ENCODE data around the gene KRT26. TPM values are rescaled to one million over a fixed set of nuclear protein-coding genes. Genes with fewer than 3 reads are reported as not detected.

The KRT26 gene
- total RNA-seq, 1 experiment from 2014 or later = not detected

- no peak for DNase-seq
- Histone ChIP-seq H3K9me2 (ENCODE audit: insufficient read depth) (no peaks in the 10 kb centered on the region), H3K4me2 (no peak overlapping the region), H3K36me3 (ENCODE audit: low read depth) (no peaks in the 10 kb centered on the region), H2AFZ (no peak overlapping the region), H3K79me2 (ENCODE audit: low read depth) (no peaks in the 10 kb centered on the region), H4K20me1 (ENCODE audit: insufficient read depth) (no peaks in the 10 kb centered on the region), H3K9me3 (ENCODE audit: insufficient read depth, low read depth) (peaks cover 36% of the 10 kb centered on the region), H3K27ac (no peak overlapping the region), H3F3A (ENCODE audit: insufficient read depth, low read depth) (no peaks in the 10 kb centered on the region), H3K27me3 (ENCODE audit: insufficient read depth, low read depth) (no peaks in the 10 kb centered on the region), H3K4me1 (replicated peaks; ENCODE audit: insufficient read depth) (no peaks in the 10 kb centered on the region), H3K4me3 (no peak overlapping the region)
- ChIA-PET CTCF (no interaction called here), POLR2A (ENCODE audit: unreplicated experiment) (no interaction called here)
- intact Hi-C loops (cut with micrococcal nuclease; ENCODE audit: unreplicated experiment) = no loop called here
- BruUV-seq (replicated peaks) = no TSS peak
- no peak for TF ChIP-seq CTCF (conservative IDR thresholded peaks at IDR 0.05)
- no peak for TF ChIP-seq EZH2 (IDR thresholded peaks at IDR 0.05; ENCODE audit: low read depth)
Measured at GRCh38 chr17:40763752-40764151, 8.2 kb downstream of the KRT26 start.

GRCh38 chr17:40760105-40761016 lies 11.6 kb downstream of the KRT26 start:
- intact Hi-C loops (cut with micrococcal nuclease; ENCODE audit: unreplicated experiment) = no loop called here
- Histone ChIP-seq H3K27me3 (ENCODE audit: insufficient read depth, low read depth) (no peaks in the 10 kb centered on the region), H3K4me2 (no peak overlapping the region), H4K20me1 (ENCODE audit: insufficient read depth) (no peaks in the 10 kb centered on the region), H3K9me2 (ENCODE audit: insufficient read depth) (no peaks in the 10 kb centered on the region; the same call in 1 of the 2 replicates), H3F3A (ENCODE audit: insufficient read depth, low read depth) (no peaks in the 10 kb centered on the region), H3K4me3 (no peak overlapping the region), H3K79me2 (ENCODE audit: low read depth) (no peaks in the 10 kb centered on the region), H3K36me3 (ENCODE audit: low read depth) (no peaks in the 10 kb centered on the region), H3K4me1 (replicated peaks; ENCODE audit: insufficient read depth) (no peaks in the 10 kb centered on the region), H2AFZ (no peak overlapping the region), H3K27ac (no peak overlapping the region), H3K9me3 (ENCODE audit: insufficient read depth, low read depth) (peaks cover 36% of the 10 kb centered on the region)
- POLR2A ChIA-PET (ENCODE audit: unreplicated experiment) = interaction anchor here (0.7 kb wide), 1 partner anchor 183 kb away, joined by 14 read pairs; no protein-coding TSS in a partner anchor
- BruUV-seq (replicated peaks) = no TSS peak
- no peak for DNase-seq
- CTCF ChIA-PET = no interaction called here
- TF ChIP-seq EZH2 (IDR thresholded peaks at IDR 0.05; ENCODE audit: low read depth) = no peak
- no peak for TF ChIP-seq CTCF (conservative IDR thresholded peaks at IDR 0.05)

- H3F3A ChIP-seq (ENCODE audit: insufficient read depth, low read depth) = no peaks in the 10 kb centered on the region
- DNase-seq = no peak
- H3K27me3 ChIP-seq (ENCODE audit: insufficient read depth, low read depth) = no peaks in the 10 kb centered on the region
- no peaks in the 10 kb centered on the region for H3K4me1 ChIP-seq (replicated peaks; ENCODE audit: insufficient read depth)
- H3K4me3 ChIP-seq = no peak within 1 kb of the TSS
- H3K36me3 ChIP-seq (ENCODE audit: low read depth) = no peaks in the 10 kb centered on the region
- no TSS peak for BruUV-seq (replicated peaks)
- POLR2A ChIA-PET (ENCODE audit: unreplicated experiment) = interaction anchor here (0.6 kb wide), 1 partner anchor 169 kb away, joined by 3 read pairs; no protein-coding TSS in a partner anchor
- no peaks in the 10 kb centered on the region for H3K79me2 ChIP-seq (ENCODE audit: low read depth)
- no peaks in the 10 kb centered on the region for H4K20me1 ChIP-seq (ENCODE audit: insufficient read depth)
- CTCF ChIA-PET = no interaction called here
- intact Hi-C loops (cut with micrococcal nuclease; ENCODE audit: unreplicated experiment) = no loop called here
- TF ChIP-seq EZH2 (IDR thresholded peaks at IDR 0.05; ENCODE audit: low read depth) (no peak), CTCF (conservative IDR thresholded peaks at IDR 0.05) (no peak)
- H3K27ac ChIP-seq = no peak within 1 kb of the TSS
- H3K4me2 ChIP-seq = no peak within 1 kb of the TSS
- H2AFZ ChIP-seq = no peak within 1 kb of the TSS
- H3K9me2 ChIP-seq (ENCODE audit: insufficient read depth) = no peaks in the 10 kb centered on the region; the same call in 1 of the 2 replicates
- peaks cover 9% of the 10 kb centered on the region for H3K9me3 ChIP-seq (ENCODE audit: insufficient read depth, low read depth)
Measured at GRCh38 chr17:40755231-40755630, 16.8 kb downstream of the KRT26 start, which contains the start of gene KRT25. Gene KRT25, minus strand, starts transcription at chr17:40755331. Its CDS starts 60 bp downstream, at chr17:40755271.

Data from PC-9 (cell line).